Smooth muscle cell of the umbilical artery (primary cell): ENCODE results near the gene FKBP2. TPM values are rescaled to one million over a fixed set of nuclear protein-coding genes. Genes with fewer than 3 reads are reported as not detected.

Source experiments
- total RNA-seq: library from RNA; depleted of rRNA; stranded (reverse); fragments of >200 nt; gene quantifications from 2 replicates; pipeline ENCODE4 v1.2.3, GENCODE V29; 2014

The FKBP2 gene
- total RNA-seq: 53.1 and 63.8 TPM in 2 replicates

GRCh38 chr11:64240435-64241240 is at the start of gene FKBP2:
FKBP2 (plus strand) TSS chr11:64241095; CDS start chr11:64242388, 1,293 bp downstream.

GRCh38 chr11:64206457-64207255 is 34.2 kb upstream of the FKBP2 start, which contains the start of gene FERMT3:
FERMT3 (plus strand) TSS chr11:64206721; CDS start chr11:64207365, 644 bp downstream.

GRCh38 chr11:64225608-64226506 is 15.0 kb upstream of the FKBP2 start, which contains the start of the genes NUDT22 and TRPT1:
NUDT22 (plus strand) TSS chr11:64226274; CDS start chr11:64226653, 379 bp downstream.
TRPT1 (minus strand) TSS chr11:64226186; CDS start chr11:64225860, 326 bp downstream.

GRCh38 chr11:64230171-64230984 is 10.5 kb upstream of the FKBP2 start, which contains the start of gene DNAJC4:
DNAJC4 (plus strand) TSS chr11:64230548; CDS start chr11:64230855, 307 bp downstream.

GRCh38 chr11:64233913-64234586 is 6.8 kb upstream of the FKBP2 start, which contains the start of gene VEGFB:
VEGFB (plus strand) TSS chr11:64234584; CDS start chr11:64234834, 250 bp downstream.

GRCh38 chr11:64246871-64247728 is 6.2 kb downstream of the FKBP2 start, which contains the start of gene PPP1R14B:
PPP1R14B (minus strand) TSS chr11:64246943; CDS start chr11:64246673, 270 bp downstream.

GRCh38 chr11:64251016-64251752 is 10.3 kb downstream of the FKBP2 start, which contains the start of gene PLCB3:
PLCB3 (plus strand) TSS chr11:64251530; CDS start chr11:64251650, 120 bp downstream.

GRCh38 chr11:64284048-64284961 is 43.4 kb downstream of the FKBP2 start, which contains the start of gene BAD:
BAD (minus strand) TSS chr11:64284665; CDS start chr11:64284368, 297 bp downstream.

GRCh38 chr11:64284962-64285884 is 44.3 kb downstream of the FKBP2 start, which contains the start of gene GPR137:
GPR137 (plus strand) TSS chr11:64285848; CDS start chr11:64286525, 677 bp downstream.

GRCh38 chr11:64291262-64291751 is 50.4 kb downstream of the FKBP2 start, which contains the start of gene KCNK4:
KCNK4 (plus strand) TSS chr11:64291302; CDS start chr11:64293019, 1,717 bp downstream.

Other genes starting within 250 kb of the FKBP2 start
- gene FLRT1, start 205.2 kb upstream of the FKBP2 start, total RNA-seq: 0.09 and 0.59 TPM in 2 replicates
- gene MACROD1, start 75.0 kb upstream of the FKBP2 start, total RNA-seq: 9.8 and 15.1 TPM in 2 replicates
- gene STIP1, start 54.9 kb upstream of the FKBP2 start, total RNA-seq: 90.0 and 203 TPM in 2 replicates
- 0.30 and 1.7 TPM in 2 replicates for gene FERMT3, start 34.4 kb upstream of the FKBP2 start, total RNA-seq
- 27.6 and 29.4 TPM in 2 replicates for gene TRPT1, start 14.9 kb upstream of the FKBP2 start, total RNA-seq
- gene NUDT22, start 14.8 kb upstream of the FKBP2 start, total RNA-seq: 45.1 and 49.0 TPM in 2 replicates
- 10.8 and 13.7 TPM in 2 replicates for gene DNAJC4, start 10.5 kb upstream of the FKBP2 start, total RNA-seq
- 28.2 and 32.9 TPM in 2 replicates for gene VEGFB, start 6.5 kb upstream of the FKBP2 start, total RNA-seq
- 175 and 215 TPM in 2 replicates for gene PPP1R14B, start 5.8 kb downstream of the FKBP2 start, total RNA-seq
- gene PLCB3, start 10.4 kb downstream of the FKBP2 start, total RNA-seq: 29.4 and 53.7 TPM in 2 replicates
- 31.4 and 48.1 TPM in 2 replicates for gene BAD, start 43.6 kb downstream of the FKBP2 start, total RNA-seq
- gene GPR137, start 44.8 kb downstream of the FKBP2 start, total RNA-seq: 9.2 and 11.9 TPM in 2 replicates
- gene KCNK4, start 50.2 kb downstream of the FKBP2 start, total RNA-seq: not detected in 2 replicates
- gene CATSPERZ, start 59.3 kb downstream of the FKBP2 start, total RNA-seq: 0.28 TPM in 1 of 2 replicates, not detected in the other
- 24.1 and 28.5 TPM in 2 replicates for gene ESRRA, start 64.4 kb downstream of the FKBP2 start, total RNA-seq
- 157 and 327 TPM in 2 replicates for gene TRMT112, start 76.5 kb downstream of the FKBP2 start, total RNA-seq
- 173 and 330 TPM in 2 replicates for gene PRDX5, start 77.0 kb downstream of the FKBP2 start, total RNA-seq
- gene CCDC88B, start 99.1 kb downstream of the FKBP2 start, total RNA-seq: 1.3 and 1.5 TPM in 2 replicates
- gene RPS6KA4, start 118.1 kb downstream of the FKBP2 start, total RNA-seq: 24.1 and 45.3 TPM in 2 replicates